Heart left ventricle (tissue), 13 donors: ENCODE data around the gene INPPL1.

ENCODE experiments used
- CTCF ChIP-seq, 12 donors: fragments of 200-600 bp; sonication (generic) in 4 of 12; IDR thresholded peaks; one replicate each; pipeline versions ENCODE4 v1.5.0 to v1.8.0; 2018 to 2022; ENCODE audit warnings: antibody characterized with exemption in 12 of 12, mild to moderate bottlenecking in 5 of 12
- POLR2A ChIP-seq, 2 donors: fragments of 450-650 bp; IDR thresholded peaks; one replicate each; pipeline ENCODE4 v1.6.1; 2017; ENCODE audit warnings: antibody characterized with exemption in 2 of 2, mild to moderate bottlenecking in 2 of 2, moderate library complexity in 2 of 2
- donor health status: ischemic (EF 13 %, LVEDD 7.1; RV severe dilation, severe dysfunction).
- donor health status: DM: no; HTN: yes; CAD: no.
- donor health status: DM: no; HTN: no; CAD: no.
- donor health status: ischemic (EF 25% LVEDD 6.9; RV normal size, moderate dysfunction).
- donor health status: ischemic (EF 25% LVEDD 5.7; RV mildly dilated, moderate dysfunction).
- donor health status: ischemic (EF 35%, LVEDD 5.7; RV mildly dilated, moderate dysfunction).
- donor health status: nonischemic (EF 11% LVEDD 7.7; RV severe dilation, severe dysfunction).
- donor health status: DM: yes; HTN: yes; CAD: no.
- donor health status: PGD.
- donor health status: ischemic (EF 29% LVEDD 5.4; RV normal size, mild dysfunction).
- donor health status: nonischemic (EF 23%, LVEDD 6.1; RV moderate dilation, normal function).

- no peak for TF ChIP-seq CTCF (IDR thresholded peaks at IDR 0.05)
- no peak for TF ChIP-seq POLR2A (IDR thresholded peaks at IDR 0.05)
Observed at GRCh38 chr11:72257570-72257969, 33.0 kb downstream of the INPPL1 start.
